Lower leg skin (tissue), 4 donors: Measurements from ENCODE around the gene LHX4. TPM values are rescaled to one million over a fixed set of nuclear protein-coding genes. Genes with fewer than 3 reads are reported as not detected.

Experiments
- DNase-seq, 2 donors: peaks; one replicate each; pipeline ENCODE4 v3.0.0-alpha.2; 2019; ENCODE audit warnings: low spot score in 2 of 2
- H3K4me3 ChIP-seq: fragments of 200-600 bp; sonication (generic); 2 replicates; pipeline ENCODE4 v1.5.1; 2017; ENCODE audit warnings: mild to moderate bottlenecking, low read depth; ENCODE audit not compliant: poor library complexity, severe bottlenecking
- CTCF ChIP-seq, 3 donors: fragments of 450-650 bp; IDR thresholded peaks; one replicate each; pipeline ENCODE4 v1.5.1; 2016; ENCODE audit warnings: antibody characterized with exemption in 3 of 3, mild to moderate bottlenecking in 3 of 3, moderate library complexity in 2 of 3
- POLR2A ChIP-seq, 2 donors: fragments of 450-650 bp; IDR thresholded peaks; one replicate each; pipeline ENCODE4 v1.6.1; 2016 to 2017; ENCODE audit warnings: antibody characterized with exemption in 2 of 2, mild to moderate bottlenecking in 1 of 2, moderate library complexity in 1 of 2
- WGBS, 2 donors: methylation state at CpG; one replicate each; pipeline ENCODE4 v1.1.5; 2018; 5-methylcytosine and 5-hydroxymethylcytosine counted together
- intact Hi-C: fragments of 100-400 bp; cut with DNase I; formaldehyde crosslinking; loops from one replicate; pipeline ENCODE4 v1.15.0; 2023; ENCODE audit warnings: low total_unique reads
- total RNA-seq, 4 donors: library from RNA; depleted of rRNA; stranded (reverse); fragments of >200 nt; gene quantifications; one replicate each; pipeline ENCODE4 v1.1.0, GENCODE V29; 2016

LHX4 gene
- total RNA-seq, 4 donors from 2014 or later = 0.08 to 0.32 (median 0.17) TPM; not detected in 1

GRCh38 chr1:180215856-180216625 lies 14.0 kb upstream of the LHX4 start:
- WGBS, 2 donors = 86 to 90% methylated on average over 22 of the region's 22 CpGs
- intact Hi-C loops = no loop called here
- DNase-seq = peak in 1 of 2 donors; percentile 32
- TF ChIP-seq CTCF (IDR thresholded peaks at IDR 0.05) = no peak
- TF ChIP-seq POLR2A (IDR thresholded peaks at IDR 0.05) = no peak
- no peak overlapping the region for H3K4me3 ChIP-seq

DNA sequence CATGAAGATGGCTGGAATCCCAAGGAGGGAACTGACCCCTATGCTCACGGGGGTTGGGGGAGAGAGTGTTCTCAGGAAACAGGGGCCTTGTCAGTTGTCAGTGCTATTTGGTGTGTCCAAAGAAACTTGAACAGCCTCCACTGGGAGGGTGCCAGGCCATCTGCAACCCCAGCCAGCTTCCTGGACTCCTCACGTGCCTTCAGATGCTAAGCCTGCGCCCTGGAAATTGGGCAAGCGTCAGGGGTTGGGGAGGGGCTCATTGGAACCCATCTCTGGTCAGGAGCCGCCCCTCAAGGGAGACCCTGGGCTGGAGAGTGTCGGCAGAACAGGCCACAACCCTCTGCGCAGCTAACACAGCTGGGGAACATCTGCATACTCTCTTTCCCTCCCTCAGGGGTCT lies 13.1 kb upstream of the LHX4 start:
- WGBS, 2 donors = 72 to 75% methylated on average over 7 of the region's 7 CpGs
- intact Hi-C loops = no loop called here
- peak in 1 of 2 donors; percentile 73 for DNase-seq
- no peak overlapping the region for H3K4me3 ChIP-seq
- TF ChIP-seq CTCF (IDR thresholded peaks at IDR 0.05) (no peak), POLR2A (IDR thresholded peaks at IDR 0.05) (no peak)

- peak in 1 of 2 donors; percentile 64 for DNase-seq
- TF ChIP-seq CTCF (IDR thresholded peaks at IDR 0.05) (no peak), POLR2A (IDR thresholded peaks at IDR 0.05) (no peak)
- H3K4me3 ChIP-seq = no peak overlapping the region
- intact Hi-C loops = no loop called here
- 87 to 88% methylated on average over 19 to 20 of the region's 20 CpGs for WGBS, 2 donors
These were observed 11.0 kb upstream of the LHX4 start for GRCh38 chr1:180218806-180219765.

- intact Hi-C loops = no loop called here
- DNase-seq = peak in 1 of 2 donors; percentile 68
- no peak overlapping the region for H3K4me3 ChIP-seq
- TF ChIP-seq CTCF (IDR thresholded peaks at IDR 0.05) (no peak), POLR2A (IDR thresholded peaks at IDR 0.05) (no peak)
- 86 to 88% methylated on average over 10 to 11 of the region's 11 CpGs for WGBS, 2 donors
These were observed 10.3 kb upstream of the LHX4 start for GRCh38 chr1:180219776-180220175.

GRCh38 chr1:180221462-180221861 lies 8.6 kb upstream of the LHX4 start:
- intact Hi-C loops = no loop called here
- WGBS, 2 donors = 81 to 82% methylated on average over 6 of the region's 6 CpGs
- H3K4me3 ChIP-seq = no peak overlapping the region
- TF ChIP-seq POLR2A (IDR thresholded peaks at IDR 0.05) (no peak), CTCF (IDR thresholded peaks at IDR 0.05) (no peak)
- peak in 1 of 2 donors; percentile 48 for DNase-seq
